Inflammatory macrophage treated with lipopolysaccharide for 1 hour (primary cell): ENCODE measurements around the gene SLC4A2.

Experiments
- DNase-seq, 2 donors: peaks; one replicate each; pipeline ENCODE4 v3.0.0-alpha.2; 2020 to 2022

The SLC4A2 gene

GRCh38 chr7:151117565-151117964 is 58.2 kb downstream of the SLC4A2 start:
- no peak for DNase-seq

GRCh38 chr7:151118108-151119054 is 59.0 kb downstream of the SLC4A2 start:
- DNase-seq: no peak

DNA sequence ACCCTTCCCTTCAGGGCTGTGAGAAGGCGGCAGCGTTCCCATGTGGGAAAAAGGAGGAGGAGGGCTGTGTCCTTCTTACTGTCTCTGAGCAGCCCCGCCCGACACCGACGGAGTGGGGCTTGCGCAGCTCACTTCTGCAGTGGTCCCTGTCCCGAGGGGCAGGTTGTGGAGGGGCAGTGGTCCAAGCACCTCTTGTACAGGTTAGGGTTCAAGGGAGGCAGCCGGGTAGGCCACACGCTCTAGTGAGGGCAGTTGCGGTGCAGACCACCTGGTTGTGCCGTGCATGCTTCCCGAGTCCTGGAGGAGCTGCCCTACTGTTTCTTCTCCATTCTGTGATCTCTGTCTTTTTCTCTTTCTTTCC is 59.6 kb downstream of the SLC4A2 start:
- no peak for DNase-seq

DNA sequence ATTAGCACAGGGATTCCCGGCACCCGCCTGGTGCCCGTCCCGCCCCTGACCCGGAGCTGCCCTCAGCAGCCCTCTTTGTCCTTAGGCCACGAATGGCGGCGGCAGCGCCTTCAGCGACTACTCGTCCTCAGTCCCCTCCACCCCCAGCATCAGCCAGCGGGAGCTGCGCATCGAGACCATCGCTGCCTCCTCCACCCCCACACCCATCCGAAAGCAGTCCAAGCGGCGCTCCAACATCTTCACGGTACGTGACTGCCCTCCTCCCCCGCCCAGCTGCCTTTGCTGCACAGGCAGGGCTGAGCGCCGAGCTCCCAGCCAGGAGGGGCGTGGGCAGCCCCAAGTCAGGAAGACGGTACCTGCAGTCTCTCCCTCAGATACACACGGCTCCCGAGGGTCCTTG is 60.5 kb downstream of the SLC4A2 start:
- no peak for DNase-seq

DNA sequence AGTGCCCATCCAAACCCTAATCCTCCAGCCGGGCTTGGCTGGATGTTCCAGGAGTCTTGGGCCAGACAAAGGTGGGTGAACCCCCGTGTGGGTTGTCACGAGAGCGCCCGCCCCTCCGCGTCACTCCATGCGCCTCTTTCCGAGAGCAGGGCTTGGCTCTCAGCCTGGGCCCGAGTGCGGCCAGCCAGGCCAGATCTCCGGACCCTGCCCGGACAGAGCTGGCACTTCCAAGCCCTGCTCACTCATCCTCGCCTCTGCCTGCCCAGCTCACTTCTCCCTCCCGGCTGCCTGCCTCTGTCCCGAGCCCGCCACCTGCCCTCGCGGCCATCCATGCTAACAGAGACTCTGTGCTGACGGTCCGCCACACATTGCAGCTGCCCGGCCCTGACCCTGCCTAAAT is 61.5 kb downstream of the SLC4A2 start:
- no peak for DNase-seq

DNA sequence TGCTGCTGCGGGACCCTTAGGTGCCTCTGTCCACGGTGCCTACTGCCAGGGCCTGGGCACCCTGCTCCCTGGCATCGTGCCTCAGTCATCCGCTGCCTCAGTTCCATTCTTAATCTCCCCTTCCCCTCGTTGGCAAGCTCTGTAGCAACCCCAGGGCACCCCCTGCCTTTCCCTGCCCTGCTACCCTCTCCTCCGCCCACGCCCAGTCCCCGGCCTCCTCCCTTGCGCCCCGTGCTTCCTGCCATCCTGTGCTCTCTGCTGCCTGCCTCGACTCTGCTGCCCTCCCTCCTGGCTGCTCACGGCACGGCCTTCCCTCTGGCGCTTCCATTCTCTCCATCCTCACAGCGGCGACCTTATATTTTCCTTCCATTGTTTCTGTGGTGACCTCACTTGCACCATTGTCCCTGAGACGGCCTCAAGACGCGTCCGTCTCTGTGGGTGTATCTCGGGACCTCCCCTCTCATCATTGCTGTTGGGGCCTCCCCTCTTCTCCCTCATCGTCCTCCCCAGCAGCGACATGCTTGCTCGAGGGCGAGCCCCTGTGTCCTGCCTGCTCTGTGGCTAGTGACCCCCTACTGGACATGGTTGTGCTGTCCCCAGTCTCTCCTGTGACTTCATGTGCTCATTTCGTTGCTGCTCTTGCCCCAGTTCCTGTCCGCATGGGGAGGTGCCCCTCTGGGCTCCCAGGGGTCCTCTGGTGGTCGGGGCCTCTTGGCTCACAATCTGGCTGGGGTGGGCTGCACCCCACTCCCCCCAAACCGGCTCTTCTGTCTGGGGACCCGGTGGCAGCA is 62.2 kb downstream of the SLC4A2 start:
- no peak for DNase-seq

- DNase-seq: no peak
Measured at GRCh38 chr7:151122276-151122675, 62.9 kb downstream of the SLC4A2 start.

DNA sequence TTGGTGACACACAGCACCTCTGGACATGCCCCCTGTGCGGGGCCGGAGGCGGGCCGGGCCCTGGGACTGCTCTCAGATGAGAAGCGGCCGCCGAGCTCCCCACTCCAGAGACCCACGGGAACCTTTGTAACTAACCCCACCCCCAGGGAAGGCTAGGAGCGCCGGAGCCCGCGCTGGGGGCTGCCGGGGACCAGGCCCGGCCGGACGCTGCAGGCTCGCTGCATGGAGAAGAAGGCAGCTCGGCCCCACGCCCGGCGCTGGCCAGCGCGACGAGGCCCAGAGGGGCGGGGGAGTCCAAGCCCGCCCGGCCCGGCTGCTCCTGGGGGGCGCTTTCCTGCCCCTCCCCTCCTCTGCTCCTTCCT is 63.4 kb downstream of the SLC4A2 start:
- DNase-seq: no peak

- no peak for DNase-seq
Measured at GRCh38 chr7:151123158-151123821, 63.9 kb downstream of the SLC4A2 start.

DNA sequence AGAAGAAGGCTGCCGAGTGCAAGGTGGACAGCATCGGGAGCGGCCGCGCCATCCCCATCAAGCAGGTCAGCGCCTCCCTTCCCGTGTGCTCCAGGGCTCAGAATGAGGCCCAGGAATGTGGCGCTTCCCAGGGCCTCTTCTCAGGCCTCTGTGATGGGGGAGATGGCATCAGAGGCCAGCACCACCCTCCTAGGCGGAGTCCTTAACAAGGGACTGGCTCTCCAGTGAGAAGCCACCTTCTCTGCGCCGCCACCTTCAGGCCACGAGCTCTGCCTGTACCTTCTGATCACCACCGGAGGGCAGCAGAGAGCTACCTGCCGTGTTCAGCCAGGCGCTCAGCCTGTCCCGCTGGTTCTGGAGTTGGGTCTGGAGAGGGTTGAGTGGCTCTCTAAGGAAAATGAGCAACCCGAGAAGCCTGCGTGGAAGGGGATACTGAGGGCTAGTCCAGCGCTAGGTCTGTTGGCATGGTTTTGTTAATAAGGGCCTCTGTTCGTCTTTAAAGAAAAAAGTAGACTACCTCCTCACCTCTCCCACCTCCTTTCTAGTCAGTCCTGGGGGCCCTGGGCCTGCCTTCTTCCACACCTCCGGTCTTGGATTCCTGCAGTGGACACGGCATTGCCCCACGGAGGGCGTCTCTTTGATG is 64.6 kb downstream of the SLC4A2 start:
- DNase-seq: peak; percentile 45 to 80

DNA sequence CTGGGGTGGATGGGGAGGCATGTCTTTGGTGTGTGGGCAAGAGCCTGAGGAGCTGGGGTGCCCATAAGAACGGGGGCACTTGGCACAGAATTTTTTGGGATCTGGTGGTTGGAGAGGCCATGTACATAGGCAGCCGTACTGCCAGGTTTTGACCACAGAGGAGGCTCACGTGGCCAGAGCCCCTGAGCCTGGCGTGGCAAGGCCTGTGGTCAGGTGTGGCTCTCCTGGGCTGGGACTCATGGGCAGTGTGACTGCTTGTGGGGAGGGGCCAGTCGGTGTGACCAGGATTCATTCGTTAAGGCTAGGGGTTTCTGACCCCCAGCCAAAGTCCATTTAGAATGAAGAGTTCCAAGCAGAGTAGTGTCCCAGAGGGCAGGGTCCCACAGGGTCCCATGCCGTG is 65.1 kb downstream of the SLC4A2 start:
- DNase-seq: no peak

DNA sequence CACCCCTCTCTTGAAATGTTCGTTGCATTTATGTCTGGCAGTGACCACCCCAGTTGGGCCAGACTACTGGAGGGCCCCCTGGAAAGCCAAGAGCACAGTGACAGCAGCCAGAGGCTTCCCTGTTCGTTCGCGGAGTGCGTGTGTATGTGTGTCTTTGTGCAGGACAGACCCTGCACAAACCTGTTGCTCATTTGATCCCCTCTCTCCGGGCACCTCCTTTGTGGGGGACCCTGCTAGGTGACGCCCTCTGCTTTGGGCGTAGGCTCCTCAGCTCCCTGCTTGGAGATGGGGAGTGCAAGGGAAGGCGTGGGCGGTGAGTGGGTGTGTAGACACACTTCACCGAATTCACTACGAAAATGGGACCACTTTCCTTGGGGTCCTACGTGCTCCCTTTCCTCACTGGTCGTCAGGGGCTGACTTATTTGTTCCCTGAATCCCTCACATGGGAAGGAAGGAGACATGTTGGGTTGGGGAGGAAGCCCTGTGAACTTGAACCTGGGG is 65.6 kb downstream of the SLC4A2 start:
- no peak for DNase-seq

DNA sequence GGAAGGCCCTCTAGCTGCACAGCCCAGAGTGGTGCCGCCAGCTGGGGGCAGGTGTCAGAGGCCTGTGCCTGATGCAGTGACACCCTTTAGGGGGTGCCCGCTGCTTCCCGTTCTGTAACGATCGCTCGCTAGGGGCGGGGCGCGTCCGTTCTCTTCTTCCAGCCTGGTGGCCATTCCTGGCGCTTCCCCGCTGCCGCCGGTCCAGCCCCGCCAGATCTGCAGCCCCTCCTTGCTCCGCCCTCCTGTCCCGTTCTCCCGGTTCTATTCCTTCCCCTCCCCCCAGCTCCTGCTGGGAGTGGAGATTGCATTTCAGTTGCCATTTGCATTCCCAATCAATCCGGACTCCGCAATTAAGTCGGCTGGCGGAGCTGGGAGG is 66.1 kb downstream of the SLC4A2 start:
- no peak for DNase-seq

- DNase-seq: no peak
Measured at GRCh38 chr7:151125846-151126481, 66.6 kb downstream of the SLC4A2 start.
